ENCODE measurements around the gene PIK3R4.

DNA sequence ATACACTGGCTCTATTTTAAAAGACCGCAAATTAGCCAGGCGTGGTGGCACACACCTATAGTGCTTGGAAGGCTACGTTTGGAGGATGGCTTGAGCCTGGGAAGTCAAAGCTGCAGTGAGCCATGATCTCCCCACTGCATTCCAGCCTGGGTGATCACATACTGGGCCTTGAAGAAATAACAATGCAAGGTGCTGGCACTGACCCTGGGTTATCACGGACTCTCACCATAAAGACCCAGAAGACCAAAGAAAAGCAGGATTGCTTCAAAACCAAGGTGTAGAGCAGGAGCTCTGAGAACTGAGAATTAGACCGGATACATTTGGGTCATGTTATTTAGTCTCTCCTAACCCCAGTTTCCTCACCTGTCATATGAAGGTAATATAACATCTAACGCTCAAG lies 14.8 kb downstream of the PIK3R4 start:
- TF ChIP-seq, protein P1, sequence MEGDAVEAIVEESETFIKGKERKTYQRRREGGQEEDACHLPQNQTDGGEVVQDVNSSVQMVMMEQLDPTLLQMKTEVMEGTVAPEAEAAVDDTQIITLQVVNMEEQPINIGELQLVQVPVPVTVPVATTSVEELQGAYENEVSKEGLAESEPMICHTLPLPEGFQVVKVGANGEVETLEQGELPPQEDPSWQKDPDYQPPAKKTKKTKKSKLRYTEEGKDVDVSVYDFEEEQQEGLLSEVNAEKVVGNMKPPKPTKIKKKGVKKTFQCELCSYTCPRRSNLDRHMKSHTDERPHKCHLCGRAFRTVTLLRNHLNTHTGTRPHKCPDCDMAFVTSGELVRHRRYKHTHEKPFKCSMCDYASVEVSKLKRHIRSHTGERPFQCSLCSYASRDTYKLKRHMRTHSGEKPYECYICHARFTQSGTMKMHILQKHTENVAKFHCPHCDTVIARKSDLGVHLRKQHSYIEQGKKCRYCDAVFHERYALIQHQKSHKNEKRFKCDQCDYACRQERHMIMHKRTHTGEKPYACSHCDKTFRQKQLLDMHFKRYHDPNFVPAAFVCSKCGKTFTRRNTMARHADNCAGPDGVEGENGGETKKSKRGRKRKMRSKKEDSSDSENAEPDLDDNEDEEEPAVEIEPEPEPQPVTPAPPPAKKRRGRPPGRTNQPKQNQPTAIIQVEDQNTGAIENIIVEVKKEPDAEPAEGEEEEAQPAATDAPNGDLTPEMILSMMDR (conservative IDR thresholded peaks at IDR 0.05; ENCODE audit: low read length): no peak
- TF ChIP-seq EZH2phosphoT487 (IDR thresholded peaks at IDR 0.05; ENCODE audit: borderline replicate concordance): no peak
